GM23248 (cell line): Measurements from ENCODE around the gene NGEF.

Experiments used
- EZH2 ChIP-seq: fragments of 200-600 bp; sonication (generic); IDR thresholded peaks from 2 replicates; pipeline ENCODE4 v1.6.1; 2018; ENCODE audit warnings: antibody characterized with exemption, mild to moderate bottlenecking; ENCODE audit not compliant: insufficient read depth, poor library complexity, severe bottlenecking
- EZH2phosphoT487 ChIP-seq: fragments of 200-600 bp; sonication (generic); IDR thresholded peaks from 2 replicates; pipeline ENCODE4 v1.6.1; 2018; ENCODE audit warnings: antibody characterized with exemption, moderate library complexity, mild to moderate bottlenecking, low read depth; ENCODE audit not compliant: insufficient read depth

GRCh38 chr2:232884001-232884421, 129.0 kb downstream of the NGEF start:
- TF ChIP-seq EZH2: no peak
- TF ChIP-seq EZH2phosphoT487: no peak
